ENCODE measurements around the gene BNIP1.

Gene BNIP1

DNA sequence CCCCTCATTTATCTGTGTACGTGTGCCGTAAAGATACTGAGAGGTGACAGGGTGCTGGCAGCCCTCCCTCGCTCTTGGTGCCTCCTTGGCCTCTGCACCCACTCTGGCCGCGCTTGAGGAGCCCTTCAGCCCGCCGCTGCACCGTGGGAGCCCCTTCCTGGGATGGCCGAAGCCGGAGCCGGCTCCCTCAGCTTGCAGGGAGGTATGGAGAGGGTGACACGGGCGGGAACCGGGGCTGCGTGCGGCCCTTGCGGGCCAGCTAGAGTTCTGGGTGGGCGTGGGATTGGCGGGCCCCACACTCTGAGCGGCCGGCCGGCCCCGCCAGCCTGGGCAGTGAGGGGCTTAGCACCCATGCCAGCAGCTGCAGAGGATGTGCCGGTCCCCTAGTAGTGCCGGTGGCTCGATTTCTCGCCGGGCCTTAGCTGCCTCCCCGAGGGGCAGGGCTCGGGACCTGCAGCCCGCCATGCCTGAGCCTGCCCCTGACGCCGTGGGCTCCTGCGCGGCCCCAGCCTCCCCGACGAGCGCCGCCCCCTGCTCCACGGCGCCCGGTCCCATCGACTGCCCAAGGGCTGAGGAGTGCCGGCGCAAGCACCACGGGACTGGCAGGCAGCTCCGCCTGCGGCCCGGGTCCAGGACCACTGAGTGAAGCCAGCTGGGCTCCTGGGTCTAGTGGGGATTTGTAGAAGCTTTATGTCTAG, 69.1 kb downstream of the BNIP1 start:
- Histone ChIP-seq H2BK120ac (ENCODE audit: low read depth, low read length) (no peak overlapping the region), H3K18ac (ENCODE audit: low read depth in 1 of 2, low read length in 2 of 2) (no peak overlapping the region), H2BK15ac (ENCODE audit: low read depth, poor library complexity, severe bottlenecking) (no peak overlapping the region), H2AFZ (ENCODE audit: low read depth, low read length) (no peak overlapping the region), H3K4me2 (ENCODE audit: low read length, poor library complexity, severe bottlenecking) (no peak overlapping the region), H3K27me3 (ENCODE audit: control insufficient read depth in 1 of 2, insufficient read depth in 1 of 2, low read length in 2 of 2) (peaks cover 38 to 64% of the 10 kb centered on the region in 2 experiments), H3K9ac (ENCODE audit: low read length) (no peak overlapping the region), H3K9me3 (ENCODE audit: control insufficient read depth, low read length) (peaks cover 5% of the 10 kb centered on the region), H3K36me3 (ENCODE audit: control insufficient read depth in 1 of 2, insufficient read depth in 2 of 2, low read depth in 1 of 2, low read length in 2 of 2) (no peaks in the 10 kb centered on the region), H4K8ac (ENCODE audit: low read length) (no peak overlapping the region), H3K4me1 (ENCODE audit: control insufficient read depth, insufficient read depth, low read depth, low read length) (no peaks in the 10 kb centered on the region), H3K4me3 (ENCODE audit: insufficient read depth in 1 of 2, low read depth in 1 of 2, low read length in 2 of 2) (no peak overlapping the region), H4K91ac (ENCODE audit: low read length) (no peak overlapping the region), H3K14ac (ENCODE audit: low read length in 2 of 2) (no peak overlapping the region), H2AK5ac (ENCODE audit: low read length, severe bottlenecking) (no peak overlapping the region), H2BK5ac (ENCODE audit: low read depth, low read length, poor library complexity, severe bottlenecking) (no peak overlapping the region), H3K27ac (ENCODE audit: low read length, poor library complexity, severe bottlenecking) (no peak overlapping the region), H3K4ac (ENCODE audit: low read depth in 1 of 2, low read length in 2 of 2) (no peak overlapping the region), H2BK12ac (ENCODE audit: low read length in 2 of 2) (no peak overlapping the region), H3K79me1 (replicated peaks; ENCODE audit: low read length, poor library complexity, severe bottlenecking) (no peaks in the 10 kb centered on the region), H3K23ac (ENCODE audit: low read length in 2 of 2) (no peak overlapping the region)
- WGBS: 94% methylated on average over 46 of the region's 49 CpGs
- no peak for DNase-seq
